Lung (tissue), 12 donors: ENCODE results near the gene GCK. TPM values are rescaled to one million over a fixed set of nuclear protein-coding genes. Genes with fewer than 3 reads are reported as not detected.
A peak's percentile ranks its signal among the peaks of the same experiment; 100 is the strongest.

Experiments used
- ATAC-seq: fragments of 200-7000 bp; cut with Tn5 transposase; one replicate; pipeline ENCODE4 v1.9.1; 2020; ENCODE audit warnings: moderate number of reproducible peaks; ENCODE audit not compliant: insufficient read depth, low FRiP score
- DNase-seq, 3 donors: peaks; one replicate each; pipeline ENCODE4 v3.0.0-alpha.2; 2013 to 2017
- H3K27ac ChIP-seq, 2 donors: one replicate each; pipeline ENCODE4 v1.5.1; 2013; ENCODE audit warnings: mild to moderate bottlenecking in 2 of 2, moderate library complexity in 2 of 2, control low read depth in 1 of 2, inconsistent platforms in 1 of 2, low read depth in 1 of 2, low read length in 1 of 2
- H3K27me3 ChIP-seq, 3 donors: one replicate each; pipeline ENCODE4 v1.5.1; 2013; ENCODE audit warnings: low read length in 2 of 3; ENCODE audit not compliant: control insufficient read depth in 3 of 3, insufficient read depth in 3 of 3
- H3K36me3 ChIP-seq, 4 donors: one replicate each; pipeline ENCODE4 v1.5.1; 2013; ENCODE audit warnings: low read length in 4 of 4, mild to moderate bottlenecking in 1 of 4, moderate library complexity in 1 of 4; ENCODE audit not compliant: control insufficient read depth in 4 of 4, insufficient read depth in 4 of 4
- H3K4me1 ChIP-seq, 5 donors: one replicate each; pipeline ENCODE4 v1.5.1; 2013; ENCODE audit warnings: low read length in 5 of 5, mild to moderate bottlenecking in 2 of 5, moderate library complexity in 1 of 5; ENCODE audit not compliant: control insufficient read depth in 5 of 5, insufficient read depth in 5 of 5
- H3K4me3 ChIP-seq: one replicate; pipeline ENCODE4 v1.5.1; 2013; ENCODE audit warnings: mild to moderate bottlenecking, control low read depth, moderate library complexity
- H3K9ac ChIP-seq, 2 donors: one replicate each; pipeline ENCODE4 v1.5.1; 2013; ENCODE audit warnings: low read length in 2 of 2, control low read depth in 1 of 2; ENCODE audit not compliant: insufficient read depth in 1 of 2
- H3K9me3 ChIP-seq, 4 donors: one replicate each; pipeline ENCODE4 v1.5.1; 2013; ENCODE audit warnings: low read length in 3 of 4, mild to moderate bottlenecking in 1 of 4, moderate library complexity in 1 of 4; ENCODE audit not compliant: control insufficient read depth in 4 of 4, insufficient read depth in 3 of 4
- CTCF ChIP-seq: IDR thresholded peaks from 2 replicates; pipeline ENCODE4 v1.5.1; 2012; ENCODE audit warnings: mild to moderate bottlenecking; ENCODE audit errors: control extremely low read depth, extremely low read depth
- WGBS, 2 donors: extraction: QIAGEN DNeasy Blood & Tissue Kit; methylation state at CpG; one replicate each; pipeline ENCODE4 v1.1.7; 2013; 5-methylcytosine and 5-hydroxymethylcytosine counted together
- polyA plus RNA-seq, 2 donors: library from polyadenylated mRNA; stranded (reverse); fragments of 200-250 nt; gene quantifications; one replicate each; pipeline ENCODE4 v1.2.1, GENCODE V29; 2013
- total RNA-seq, 2 donors: library from RNA; depleted of rRNA in 1 of 2; stranded (reverse); fragments of >200 nt in 1 of 2; gene quantifications; one replicate each; pipeline ENCODE4 v1.2.1, GENCODE V29; 2014 to 2021
- donor health status: control.
- donor health status: control.
- donor health status: Bipolar disorder and iron deficiency.
- donor health status: healthy.
- donor health status: DM: yes; HTN: yes; CAD: no.

The GCK gene
- total and polyA plus RNA-seq, 4 donors = 0.25 to 1.1 (median 0.43) TPM

GRCh38 chr7:44222074-44222473, 32.8 kb upstream of the GCK start:
- Histone ChIP-seq H3K4me3 (no peak overlapping the region), H3K27me3 (peaks cover 0 to 10% (median 2%) of the 10 kb centered on the region in 3 donors), H3K36me3 (no peaks in the 10 kb centered on the region), H3K9ac (no peak overlapping the region), H3K9me3 (peaks cover 0 to 14% (median 0%) of the 10 kb centered on the region in 4 donors), H3K4me1 (peaks cover 0 to 9% (median 0%) of the 10 kb centered on the region in 5 donors), H3K27ac (no peak overlapping the region)
- DNase-seq (no peak), ATAC-seq (no peak)
- WGBS, 2 donors = 83 to 85% methylated on average over 11 of the region's 11 CpGs
- no peak for TF ChIP-seq CTCF

- 60 to 75% methylated on average over 27 to 30 of the region's 30 CpGs for WGBS, 2 donors
- H3K9me3 ChIP-seq = peaks cover 0 to 14% (median 0%) of the 10 kb centered on the region in 4 donors
- H3K27ac ChIP-seq = no peak overlapping the region
- no peak overlapping the region for H3K4me3 ChIP-seq
- H3K27me3 ChIP-seq = peaks cover 0 to 10% (median 2%) of the 10 kb centered on the region in 3 donors
- H3K36me3 ChIP-seq = no peaks in the 10 kb centered on the region
- TF ChIP-seq CTCF = no peak
- no peak for ATAC-seq
- H3K9ac ChIP-seq = no peak overlapping the region
- peaks cover 0 to 12% (median 0%) of the 10 kb centered on the region in 5 donors for H3K4me1 ChIP-seq
- DNase-seq = peak in 1 of 3 donors; percentile 8
Observed at GRCh38 chr7:44221231-44221791, 32.1 kb upstream of the GCK start.

GRCh38 chr7:44220358-44221112, 31.3 kb upstream of the GCK start:
- no peak for DNase-seq
- H3K9ac ChIP-seq = no peak overlapping the region
- WGBS, 2 donors = 83 to 88% methylated on average over 24 of the region's 24 CpGs
- no peak for ATAC-seq
- H3K9me3 ChIP-seq = peaks cover 0 to 14% (median 0%) of the 10 kb centered on the region in 4 donors
- peaks cover 0 to 4% (median 0%) of the 10 kb centered on the region in 3 donors for H3K27me3 ChIP-seq
- no peak for TF ChIP-seq CTCF
- H3K4me1 ChIP-seq = peaks cover 0 to 12% (median 0%) of the 10 kb centered on the region in 5 donors
- H3K4me3 ChIP-seq = no peak overlapping the region
- H3K27ac ChIP-seq = no peak overlapping the region
- H3K36me3 ChIP-seq = no peaks in the 10 kb centered on the region
